GM12878 (cell line): ENCODE data around the gene TPO. TPM values are rescaled to one million over a fixed set of nuclear protein-coding genes. Genes with fewer than 3 reads are reported as not detected.

Experiments used
- ATAC-seq: fragments of 200-7000 bp; cut with Tn5 transposase; 3 replicates; pipeline ENCODE4 v1.9.1; 2020; ENCODE audit warnings: mild to moderate bottlenecking, moderate library complexity
- BruUV-seq: library from RNA; stranded (reverse); fragments of 400-500 nt; replicated peaks from 2 replicates; lab custom pipeline; 2021; lab: Mats Ljungman, UMichigan
- CTCF ChIA-PET: fragments of 300-600 bp; sonication (Branson Sonifier 250); formaldehyde crosslinking; extraction: SDS; loops from one replicate; lab custom pipeline; 2021; ENCODE audit warnings: inconsistent platforms; lab: Yijun Ruan, JAX
- POLR2A ChIA-PET: fragments of 350-600 bp; formaldehyde crosslinking; extraction: SDS; loops from one replicate; lab custom pipeline; 2021; ENCODE audit warnings: inconsistent platforms; lab: Charles Lee
- RAD21 ChIA-PET: fragments of 300-600 bp; sonication (Branson Sonifier 250); formaldehyde crosslinking; loops from one replicate; lab custom pipeline; 2023; ENCODE audit warnings: antibody characterized with exemption; ENCODE audit not compliant: unreplicated experiment; lab: Charles Lee
- SMC1A ChIA-PET: fragments of 300-600 bp; sonication (Branson Sonifier 250); formaldehyde crosslinking; loops from one replicate; lab custom pipeline; 2023; ENCODE audit not compliant: unreplicated experiment, uncharacterized antibody; lab: Charles Lee
- DNase-seq: peaks from one replicate; pipeline ENCODE4 v3.0.0-alpha.2; 2011; ENCODE audit warnings: low read depth, low spot score
- FAIRE-seq: peaks from 3 replicates; lab custom pipeline; 2011; peaks lifted over from hg19 to GRCh38; lab: Jason Lieb, UNC
- H2AFZ ChIP-seq: 2 replicates; pipeline ENCODE4 v1.6.0; 2011; ENCODE audit warnings: low read depth, low read length, control low read depth; ENCODE audit not compliant: control insufficient read depth
- H3K27ac ChIP-seq: 2 replicates; pipeline ENCODE4 v1.5.1; 2011; ENCODE audit warnings: control low read depth; ENCODE audit not compliant: control insufficient read depth, insufficient read depth
- H3K27me3 ChIP-seq, 2 experiments: replicated peaks in 1 of 2; 2 replicates each; pipeline versions ENCODE4 v1.6.0 to v1.6.1; 2011; ENCODE audit warnings: low read length in 1 of 2; ENCODE audit not compliant: control insufficient read depth in 2 of 2, insufficient read depth in 2 of 2
- H3K36me3 ChIP-seq, 2 experiments: 2 replicates each; pipeline ENCODE4 v1.5.1; 2011; ENCODE audit warnings: low read length in 1 of 2; ENCODE audit not compliant: control insufficient read depth in 2 of 2, insufficient read depth in 2 of 2
- H3K4me1 ChIP-seq: 2 replicates; pipeline ENCODE4 v1.6.1; 2011; ENCODE audit warnings: mild to moderate bottlenecking, low read length, moderate library complexity, mixed read lengths; ENCODE audit not compliant: control insufficient read depth, insufficient read depth
- H3K4me2 ChIP-seq: 2 replicates; pipeline ENCODE4 v1.6.0; 2011; ENCODE audit warnings: control low read depth; ENCODE audit not compliant: control insufficient read depth, insufficient read depth
- H3K4me3 ChIP-seq: fragments of 200-600 bp; sonication (generic); 2 replicates; pipeline ENCODE4 v1.5.1; 2016
- H3K79me2 ChIP-seq: 2 replicates; pipeline ENCODE4 v1.6.0; 2011; ENCODE audit warnings: low read length; ENCODE audit not compliant: control insufficient read depth, insufficient read depth
- H3K9ac ChIP-seq: 2 replicates; pipeline ENCODE4 v1.8.0; 2011; ENCODE audit warnings: low read length, control low read depth, mixed read lengths; ENCODE audit not compliant: control insufficient read depth, insufficient read depth
- H3K9me3 ChIP-seq: replicated peaks from 3 replicates; pipeline ENCODE4 v1.5.1; 2011; ENCODE audit warnings: mild to moderate bottlenecking, low read length; ENCODE audit not compliant: control insufficient read depth, insufficient read depth
- H4K20me1 ChIP-seq: 2 replicates; pipeline ENCODE4 v1.6.0; 2011; ENCODE audit not compliant: control insufficient read depth, insufficient read depth
- CHD2 ChIP-seq: IDR thresholded peaks from 2 replicates; pipeline ENCODE4 v1.6.1; 2011; ENCODE audit warnings: low read depth, low read length, improper control_type of control experiment, borderline replicate concordance
- NBN ChIP-seq: fragments of 450-650 bp; IDR thresholded peaks from 2 replicates; pipeline ENCODE4 v1.6.1; 2016
- NKRF ChIP-seq: fragments of 450-650 bp; conservative IDR thresholded peaks from 2 replicates; pipeline ENCODE4 v1.6.1; 2017; ENCODE audit warnings: mild to moderate bottlenecking, moderate library complexity
- POLR2A ChIP-seq: IDR thresholded peaks from 2 replicates; pipeline ENCODE4 v1.6.1; 2011; ENCODE audit warnings: low read depth, mild to moderate bottlenecking, low read length
- SUZ12 ChIP-seq: fragments of 200-600 bp; sonication (generic); IDR thresholded peaks from one replicate; pipeline ENCODE4 v1.6.1; 2018; ENCODE audit warnings: antibody characterized with exemption, mild to moderate bottlenecking; ENCODE audit not compliant: unreplicated experiment
- ZNF592 ChIP-seq: fragments of 450-650 bp; IDR thresholded peaks from 2 replicates; pipeline ENCODE4 v1.6.1; 2017; ENCODE audit warnings: mild to moderate bottlenecking, moderate library complexity
- WGBS: methylation state at CpG from one replicate; pipeline ENCODE4 v1.1.6; 2016; ENCODE audit warnings: low lambda C conversion rate; ENCODE audit not compliant: insufficient replicate concordance, insufficient coverage; ENCODE audit errors: missing lambda C conversion rate; 5-methylcytosine and 5-hydroxymethylcytosine counted together
- in situ Hi-C: fragments of 300-500 bp; cut with MboI; formaldehyde crosslinking; loops from 9 replicates; pipeline ENCODE4 v1.14.3; 2018; ENCODE audit warnings: mixed read lengths
- intact Hi-C: fragments of 100-400 bp; cut with micrococcal nuclease; formaldehyde crosslinking; loops from one replicate; pipeline ENCODE4 v1.14.2; 2022; ENCODE audit not compliant: unreplicated experiment
- polyA plus RNA-seq, 11 experiments: library from polyadenylated mRNA; depleted of rRNA in 4 of 11; unstranded in 6 of 11; stranded (reverse) in 5 of 11; fragments of >200 nt; fragmentation: Nextera tagmentation in 4 of 11; fragmentation: Illumina TruSeq in 1 of 11; extraction: Ambion mirVana in 4 of 11; extraction: Trizol in 1 of 11; gene quantifications; 1 replicate in 1 of 11; 2 replicates in 10 of 11; pipeline versions ENCODE4 v1.2.1 to v1.2.3, GENCODE V29; 2011 to 2016; ENCODE audit warnings: inconsistent platforms in 2 of 11, missing spikeins in 2 of 11, low read depth in 1 of 11
- total RNA-seq, 4 experiments: library from RNA; depleted of rRNA in 3 of 4; stranded (reverse); fragments of >200 nt in 3 of 4; fragmentation: Illumina TruSeq in 1 of 4; extraction: Trizol in 1 of 4; gene quantifications; 2 replicates each; pipeline versions ENCODE4 v1.2.1 to v1.2.3, GENCODE V29; 2013 to 2021
- TF ChIP-seq, protein P1 (sequence below): fragments of 450-650 bp; IDR thresholded peaks from 2 replicates; pipeline ENCODE4 v1.6.1; 2017; ENCODE audit warnings: mild to moderate bottlenecking
- TF ChIP-seq, protein P2 (sequence below): fragments of 450-650 bp; IDR thresholded peaks from 2 replicates; pipeline ENCODE4 v1.6.1; 2017; ENCODE audit warnings: low read depth, mild to moderate bottlenecking, moderate library complexity
- TF ChIP-seq, protein P3 (sequence below): fragments of 450-650 bp; IDR thresholded peaks from 2 replicates; pipeline ENCODE4 v1.6.1; 2017; ENCODE audit warnings: mild to moderate bottlenecking, moderate library complexity

The TPO gene
- total and polyA plus RNA-seq, 10 of the 15 experiments (the other 5 are each of a cell fraction or from before 2014, with no cell fraction given): 0.07 to 0.11 TPM; not detected in 8

GRCh38 chr2:1429895-1430294 lies 16.6 kb downstream of the TPO start:
- RAD21 ChIA-PET: no interaction called here
- no peak for TF ChIP-seq ZNF592
- TF ChIP-seq CHD2: no peak
- TF ChIP-seq, protein P1, sequence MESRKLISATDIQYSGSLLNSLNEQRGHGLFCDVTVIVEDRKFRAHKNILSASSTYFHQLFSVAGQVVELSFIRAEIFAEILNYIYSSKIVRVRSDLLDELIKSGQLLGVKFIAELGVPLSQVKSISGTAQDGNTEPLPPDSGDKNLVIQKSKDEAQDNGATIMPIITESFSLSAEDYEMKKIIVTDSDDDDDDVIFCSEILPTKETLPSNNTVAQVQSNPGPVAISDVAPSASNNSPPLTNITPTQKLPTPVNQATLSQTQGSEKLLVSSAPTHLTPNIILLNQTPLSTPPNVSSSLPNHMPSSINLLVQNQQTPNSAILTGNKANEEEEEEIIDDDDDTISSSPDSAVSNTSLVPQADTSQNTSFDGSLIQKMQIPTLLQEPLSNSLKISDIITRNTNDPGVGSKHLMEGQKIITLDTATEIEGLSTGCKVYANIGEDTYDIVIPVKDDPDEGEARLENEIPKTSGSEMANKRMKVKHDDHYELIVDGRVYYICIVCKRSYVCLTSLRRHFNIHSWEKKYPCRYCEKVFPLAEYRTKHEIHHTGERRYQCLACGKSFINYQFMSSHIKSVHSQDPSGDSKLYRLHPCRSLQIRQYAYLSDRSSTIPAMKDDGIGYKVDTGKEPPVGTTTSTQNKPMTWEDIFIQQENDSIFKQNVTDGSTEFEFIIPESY: no peak
- TF ChIP-seq NBN: no peak
- TF ChIP-seq, protein P2, sequence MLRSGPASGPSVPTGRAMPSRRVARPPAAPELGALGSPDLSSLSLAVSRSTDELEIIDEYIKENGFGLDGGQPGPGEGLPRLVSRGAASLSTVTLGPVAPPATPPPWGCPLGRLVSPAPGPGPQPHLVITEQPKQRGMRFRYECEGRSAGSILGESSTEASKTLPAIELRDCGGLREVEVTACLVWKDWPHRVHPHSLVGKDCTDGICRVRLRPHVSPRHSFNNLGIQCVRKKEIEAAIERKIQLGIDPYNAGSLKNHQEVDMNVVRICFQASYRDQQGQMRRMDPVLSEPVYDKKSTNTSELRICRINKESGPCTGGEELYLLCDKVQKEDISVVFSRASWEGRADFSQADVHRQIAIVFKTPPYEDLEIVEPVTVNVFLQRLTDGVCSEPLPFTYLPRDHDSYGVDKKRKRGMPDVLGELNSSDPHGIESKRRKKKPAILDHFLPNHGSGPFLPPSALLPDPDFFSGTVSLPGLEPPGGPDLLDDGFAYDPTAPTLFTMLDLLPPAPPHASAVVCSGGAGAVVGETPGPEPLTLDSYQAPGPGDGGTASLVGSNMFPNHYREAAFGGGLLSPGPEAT: no peak
- TF ChIP-seq NKRF: no peak
- TF ChIP-seq, protein P3, sequence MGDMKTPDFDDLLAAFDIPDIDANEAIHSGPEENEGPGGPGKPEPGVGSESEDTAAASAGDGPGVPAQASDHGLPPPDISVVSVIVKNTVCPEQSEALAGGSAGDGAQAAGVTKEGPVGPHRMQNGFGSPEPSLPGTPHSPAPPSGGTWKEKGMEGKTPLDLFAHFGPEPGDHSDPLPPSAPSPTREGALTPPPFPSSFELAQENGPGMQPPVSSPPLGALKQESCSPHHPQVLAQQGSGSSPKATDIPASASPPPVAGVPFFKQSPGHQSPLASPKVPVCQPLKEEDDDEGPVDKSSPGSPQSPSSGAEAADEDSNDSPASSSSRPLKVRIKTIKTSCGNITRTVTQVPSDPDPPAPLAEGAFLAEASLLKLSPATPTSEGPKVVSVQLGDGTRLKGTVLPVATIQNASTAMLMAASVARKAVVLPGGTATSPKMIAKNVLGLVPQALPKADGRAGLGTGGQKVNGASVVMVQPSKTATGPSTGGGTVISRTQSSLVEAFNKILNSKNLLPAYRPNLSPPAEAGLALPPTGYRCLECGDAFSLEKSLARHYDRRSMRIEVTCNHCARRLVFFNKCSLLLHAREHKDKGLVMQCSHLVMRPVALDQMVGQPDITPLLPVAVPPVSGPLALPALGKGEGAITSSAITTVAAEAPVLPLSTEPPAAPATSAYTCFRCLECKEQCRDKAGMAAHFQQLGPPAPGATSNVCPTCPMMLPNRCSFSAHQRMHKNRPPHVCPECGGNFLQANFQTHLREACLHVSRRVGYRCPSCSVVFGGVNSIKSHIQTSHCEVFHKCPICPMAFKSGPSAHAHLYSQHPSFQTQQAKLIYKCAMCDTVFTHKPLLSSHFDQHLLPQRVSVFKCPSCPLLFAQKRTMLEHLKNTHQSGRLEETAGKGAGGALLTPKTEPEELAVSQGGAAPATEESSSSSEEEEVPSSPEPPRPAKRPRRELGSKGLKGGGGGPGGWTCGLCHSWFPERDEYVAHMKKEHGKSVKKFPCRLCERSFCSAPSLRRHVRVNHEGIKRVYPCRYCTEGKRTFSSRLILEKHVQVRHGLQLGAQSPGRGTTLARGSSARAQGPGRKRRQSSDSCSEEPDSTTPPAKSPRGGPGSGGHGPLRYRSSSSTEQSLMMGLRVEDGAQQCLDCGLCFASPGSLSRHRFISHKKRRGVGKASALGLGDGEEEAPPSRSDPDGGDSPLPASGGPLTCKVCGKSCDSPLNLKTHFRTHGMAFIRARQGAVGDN: no peak
- no peak for TF ChIP-seq POLR2A
- no peak for TF ChIP-seq SUZ12
- no peaks in the 10 kb centered on the region for H4K20me1 ChIP-seq
- intact Hi-C loops: no loop called here
- SMC1A ChIA-PET: no interaction called here
- H3K4me1 ChIP-seq: no peaks in the 10 kb centered on the region
- H3K27ac ChIP-seq: no peak overlapping the region
- no peak for DNase-seq
- POLR2A ChIA-PET: no interaction called here
- no peak overlapping the region for H2AFZ ChIP-seq
- no peak overlapping the region for H3K4me3 ChIP-seq
- in situ Hi-C loops: no loop called here
- 0% methylated on average over 2 of the region's 2 CpGs for WGBS
- H3K79me2 ChIP-seq: no peaks in the 10 kb centered on the region
- no peak for FAIRE-seq
- H3K36me3 ChIP-seq: no peaks in the 10 kb centered on the region
- no peak overlapping the region for H3K9ac ChIP-seq
- BruUV-seq: no TSS peak
- no peaks in the 10 kb centered on the region for H3K27me3 ChIP-seq
- no peak for ATAC-seq
- CTCF ChIA-PET: no interaction called here
- H3K9me3 ChIP-seq: no peaks in the 10 kb centered on the region
- no peak overlapping the region for H3K4me2 ChIP-seq
